GM18519 (cell line): ENCODE results near the gene TAF12.
"Not testable (repeated sequence)": the region's sequence is repeated elsewhere in the genome, so short reads cannot be mapped to it uniquely, and the experiment has no call there.

Experiments used
- ATAC-seq: cut with Tn5 transposase; IDR thresholded peaks from one replicate; pipeline ENCODE4 v1.9.1; 2021; ENCODE audit warnings: mild to moderate bottlenecking, moderate library complexity; ENCODE audit not compliant: unreplicated experiment, low FRiP score

Gene TAF12

GRCh38 chr1:28646040-28646439 is 3.2 kb upstream of the TAF12 start:
- ATAC-seq, result no peak

GRCh38 chr1:28645406-28645805 is 2.5 kb upstream of the TAF12 start:
- ATAC-seq, result not testable (repeated sequence)

GRCh38 chr1:28644494-28644893 is 1.6 kb upstream of the TAF12 start:
- no peak for ATAC-seq

- ATAC-seq, result peak; percentile 7
These were observed 616 bp downstream of the TAF12 start for GRCh38 chr1:28642056-28642846.

GRCh38 chr1:28640766-28641165 is 2.1 kb downstream of the TAF12 start:
- no peak for ATAC-seq

- no peak for ATAC-seq
These were observed 10.3 kb downstream of the TAF12 start for GRCh38 chr1:28632560-28632959.

GRCh38 chr1:28631713-28632112 is 11.2 kb downstream of the TAF12 start:
- ATAC-seq, result no peak

- no peak for ATAC-seq
These were observed 29.7 kb downstream of the TAF12 start for GRCh38 chr1:28613175-28613574.

- no peak for ATAC-seq
These were observed 36.1 kb downstream of the TAF12 start for GRCh38 chr1:28606771-28607170.

GRCh38 chr1:28604962-28605361 is 37.9 kb downstream of the TAF12 start:
- ATAC-seq, result no peak

GRCh38 chr1:28604411-28604810 is 38.5 kb downstream of the TAF12 start:
- ATAC-seq, result no peak

- ATAC-seq, result no peak
These were observed 40.1 kb downstream of the TAF12 start for GRCh38 chr1:28602536-28603439.

- ATAC-seq, result no peak
These were observed 41.2 kb downstream of the TAF12 start for GRCh38 chr1:28601696-28602095.

- ATAC-seq, result not testable (repeated sequence)
These were observed 46.6 kb downstream of the TAF12 start for GRCh38 chr1:28596276-28596675.

- ATAC-seq, result no peak
These were observed 47.3 kb downstream of the TAF12 start for GRCh38 chr1:28595412-28596191.

- not testable (repeated sequence) for ATAC-seq
These were observed 48.0 kb downstream of the TAF12 start for GRCh38 chr1:28594686-28595411.

- not testable (repeated sequence) for ATAC-seq
These were observed 48.9 kb downstream of the TAF12 start for GRCh38 chr1:28593988-28594356.

GRCh38 chr1:28592321-28593071 is 50.4 kb downstream of the TAF12 start:
- ATAC-seq, result no peak

GRCh38 chr1:28591708-28592320 is 51.1 kb downstream of the TAF12 start, which contains the start of gene RAB42:
TSS of gene RAB42 (plus strand) at chr1:28592265. CDS start at chr1:28592512, 247 bp downstream.
- no peak for ATAC-seq
